ENCODE data around the gene SMIM9.
"Not testable (repeated sequence)": the region's sequence is repeated elsewhere in the genome, so short reads cannot be mapped to it uniquely, and the experiment has no call there.

SMIM9 gene

GRCh38 chrX:154818916-154819770 is 15.3 kb downstream of the SMIM9 start:
- in situ Hi-C loops (cut with MboI; ENCODE audit: low pct_unique_long_range_greater_than_20kb, low sequenced_read_pairs) = no loop called here
- no peak for DNase-seq

GRCh38 chrX:154817048-154817618 is 17.3 kb downstream of the SMIM9 start:
- DNase-seq; in situ Hi-C loops (cut with MboI; ENCODE audit: low pct_unique_long_range_greater_than_20kb, low sequenced_read_pairs): not testable (repeated sequence)

GRCh38 chrX:154816326-154816898 is 18.1 kb downstream of the SMIM9 start:
- DNase-seq; in situ Hi-C loops (cut with MboI; ENCODE audit: low pct_unique_long_range_greater_than_20kb, low sequenced_read_pairs): not testable (repeated sequence)

- in situ Hi-C loops (cut with MboI; ENCODE audit: low pct_unique_long_range_greater_than_20kb, low sequenced_read_pairs) = no loop called here
- no peak for DNase-seq
Measured at GRCh38 chrX:154815274-154815818, 19.1 kb downstream of the SMIM9 start.

- in situ Hi-C loops (cut with MboI; ENCODE audit: low pct_unique_long_range_greater_than_20kb, low sequenced_read_pairs) = no loop called here
- DNase-seq = no peak
Measured at GRCh38 chrX:154813801-154814200, 20.7 kb downstream of the SMIM9 start.

- in situ Hi-C loops (cut with MboI; ENCODE audit: low pct_unique_long_range_greater_than_20kb, low sequenced_read_pairs) = no loop called here
- DNase-seq = no peak
Measured at GRCh38 chrX:154812341-154813101, 21.9 kb downstream of the SMIM9 start.

GRCh38 chrX:154809939-154810665 is 24.4 kb downstream of the SMIM9 start:
- in situ Hi-C loops (cut with MboI; ENCODE audit: low pct_unique_long_range_greater_than_20kb, low sequenced_read_pairs) = no loop called here
- DNase-seq = no peak

- no peak for DNase-seq
- in situ Hi-C loops (cut with MboI; ENCODE audit: low pct_unique_long_range_greater_than_20kb, low sequenced_read_pairs) = no loop called here
Measured at GRCh38 chrX:154806837-154807501, 27.5 kb downstream of the SMIM9 start.

GRCh38 chrX:154805696-154806091 is 28.8 kb downstream of the SMIM9 start:
- in situ Hi-C loops (cut with MboI; ENCODE audit: low pct_unique_long_range_greater_than_20kb, low sequenced_read_pairs) = no loop called here
- no peak for DNase-seq

GRCh38 chrX:154804957-154805695 is 29.3 kb downstream of the SMIM9 start, which contains the start of gene MPP1:
MPP1 (minus strand) TSS chrX:154805485; CDS start chrX:154805373, 112 bp downstream.
- peak; percentile 94 for DNase-seq
- in situ Hi-C loops (cut with MboI; ENCODE audit: low pct_unique_long_range_greater_than_20kb, low sequenced_read_pairs) = no loop called here

GRCh38 chrX:154804261-154804956 is 30.1 kb downstream of the SMIM9 start:
- no peak for DNase-seq
- in situ Hi-C loops (cut with MboI; ENCODE audit: low pct_unique_long_range_greater_than_20kb, low sequenced_read_pairs) = no loop called here

- in situ Hi-C loops (cut with MboI; ENCODE audit: low pct_unique_long_range_greater_than_20kb, low sequenced_read_pairs) = no loop called here
- no peak for DNase-seq
Measured at GRCh38 chrX:154802947-154803346, 31.5 kb downstream of the SMIM9 start.

GRCh38 chrX:154800478-154801210 is 33.8 kb downstream of the SMIM9 start:
- in situ Hi-C loops (cut with MboI; ENCODE audit: low pct_unique_long_range_greater_than_20kb, low sequenced_read_pairs) = no loop called here
- DNase-seq = peak; percentile 38

- DNase-seq = peak; percentile 57
- in situ Hi-C loops (cut with MboI; ENCODE audit: low pct_unique_long_range_greater_than_20kb, low sequenced_read_pairs) = no loop called here
Measured at GRCh38 chrX:154799556-154800348, 34.7 kb downstream of the SMIM9 start.

GRCh38 chrX:154797006-154797405 is 37.5 kb downstream of the SMIM9 start:
- in situ Hi-C loops (cut with MboI; ENCODE audit: low pct_unique_long_range_greater_than_20kb, low sequenced_read_pairs) = no loop called here
- no peak for DNase-seq

GRCh38 chrX:154795016-154795415 is 39.4 kb downstream of the SMIM9 start:
- in situ Hi-C loops (cut with MboI; ENCODE audit: low pct_unique_long_range_greater_than_20kb, low sequenced_read_pairs) = no loop called here
- no peak for DNase-seq
